GM08714 (cell line): Measurements from ENCODE around the gene TTC36.

Experiments
- H3K4me3 ChIP-seq: fragments of 200-500 bp; sonication (Bioruptor generic); 2 replicates; pipeline ENCODE4 v1.5.1; 2014; ENCODE audit warnings: mild to moderate bottlenecking, low read length, inconsistent platforms
- ZNF274 ChIP-seq: IDR thresholded peaks from 2 replicates; pipeline ENCODE4 v1.6.1; 2012; ENCODE audit warnings: mild to moderate bottlenecking, low read depth, low read length

The TTC36 gene

DNA sequence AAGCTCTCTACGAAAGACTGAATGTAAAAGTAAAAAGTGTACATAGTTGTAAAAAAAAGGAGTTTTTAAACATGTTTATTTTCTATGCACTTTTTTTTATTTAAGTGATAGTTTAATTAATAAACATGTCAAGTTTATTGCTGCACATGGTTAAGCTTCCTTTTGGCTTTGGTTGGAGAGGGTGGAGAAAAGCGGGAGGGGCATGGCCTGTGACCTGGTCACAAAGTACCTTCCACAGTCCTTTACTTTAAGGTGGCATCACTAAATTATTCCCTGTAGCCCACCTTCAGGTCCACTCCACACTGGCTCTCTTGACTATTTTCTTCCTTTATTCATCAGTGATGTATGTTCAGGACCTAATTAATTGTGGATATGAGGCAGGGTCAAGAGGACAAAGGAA lies 586 bp upstream of the TTC36 start:
- no peak overlapping the region for H3K4me3 ChIP-seq
- TF ChIP-seq ZNF274 = no peak

- TF ChIP-seq ZNF274 = no peak
Observed at GRCh38 chr11:118528511-118528910, 1.2 kb downstream of the TTC36 start.

GRCh38 chr11:118529584-118530175 lies 2.4 kb downstream of the TTC36 start:
- no peak for TF ChIP-seq ZNF274
- H3K4me3 ChIP-seq = peak overlapping the region; percentile 73; the same call in 1 of the 2 replicates

More at GRCh38 chr11:118528511-118528910, 1.2 kb downstream of the TTC36 start:
- no peak overlapping the region for H3K4me3 ChIP-seq

GRCh38 chr11:118530180-118530682 lies 3.0 kb downstream of the TTC36 start:
- TF ChIP-seq ZNF274 = no peak
- peak overlapping the region; percentile 73 for H3K4me3 ChIP-seq

DNA sequence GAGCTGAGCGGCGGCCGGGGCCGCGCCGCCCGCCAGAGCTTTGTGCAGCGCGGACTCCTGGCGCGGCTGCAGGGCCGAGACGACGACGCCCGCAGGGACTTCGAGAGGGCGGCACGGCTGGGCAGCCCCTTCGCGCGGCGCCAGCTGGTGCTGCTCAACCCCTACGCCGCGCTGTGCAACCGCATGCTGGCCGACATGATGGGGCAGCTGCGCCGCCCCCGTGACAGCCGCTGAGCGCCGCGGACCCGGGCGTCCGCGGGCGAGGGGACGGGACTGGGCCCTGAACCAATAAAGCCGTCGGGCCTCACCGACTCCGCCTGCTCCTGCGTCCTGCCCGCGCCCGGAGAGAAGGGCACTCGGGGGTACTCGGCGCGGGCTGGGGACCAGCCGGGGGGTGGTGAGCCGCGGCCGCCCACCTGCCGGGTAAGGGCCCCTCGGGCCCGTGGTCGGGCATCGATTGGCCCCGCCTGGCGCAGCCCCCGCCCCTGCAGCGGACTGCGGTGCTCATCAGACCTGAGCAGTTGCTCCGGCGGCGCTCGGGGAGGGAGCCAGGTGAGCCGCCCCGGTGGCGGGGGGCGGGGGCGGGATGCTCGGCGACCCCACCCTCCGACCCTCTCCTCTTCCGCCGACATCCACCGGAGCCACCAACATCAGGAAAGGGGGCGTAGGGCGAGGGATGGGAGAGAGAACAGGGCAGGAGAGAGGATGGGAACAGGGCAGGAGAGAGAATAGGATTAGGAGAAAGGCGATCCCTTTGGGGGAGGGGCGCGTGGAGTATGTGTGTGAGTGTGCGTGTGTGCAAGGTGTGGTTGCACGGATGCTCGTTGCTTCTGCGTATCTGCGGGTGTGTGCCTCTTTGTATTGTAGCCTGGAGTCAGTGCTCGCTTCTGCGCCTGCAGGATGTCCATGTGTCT lies 3.7 kb downstream of the TTC36 start, which contains the start of gene TMEM25:
TMEM25 (plus strand) TSS at position 510 of the 914 bp plus-strand sequence. CDS start 610 bp downstream, outside the sequence.
- no peak for TF ChIP-seq ZNF274
- H3K4me3 ChIP-seq = peak within 1 kb of the TSS; percentile 73

DNA sequence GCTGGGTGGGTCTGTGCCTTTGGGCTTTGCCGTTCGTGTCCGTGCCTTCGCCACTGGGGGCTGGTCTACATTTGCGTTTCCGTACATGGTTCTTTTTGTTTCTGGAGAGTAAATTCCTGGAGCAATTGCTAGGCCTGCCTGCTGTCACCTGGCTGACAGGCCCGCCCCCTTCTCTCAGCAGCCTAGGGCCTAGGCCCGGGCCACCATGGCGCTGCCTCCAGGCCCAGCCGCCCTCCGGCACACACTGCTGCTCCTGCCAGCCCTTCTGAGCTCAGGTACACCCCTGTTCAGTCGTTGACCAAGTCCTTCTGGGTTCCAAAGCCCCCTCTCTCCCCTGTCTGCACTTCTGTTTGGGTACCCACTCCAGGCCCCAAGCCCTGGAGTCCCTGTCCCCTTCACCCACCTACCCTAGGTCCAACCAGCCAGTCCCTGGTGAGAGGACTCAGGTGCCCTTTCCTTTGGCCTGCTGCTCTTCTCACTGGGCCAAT lies 4.4 kb downstream of the TTC36 start:
- H3K4me3 ChIP-seq = peak overlapping the region; percentile 73
- no peak for TF ChIP-seq ZNF274

DNA sequence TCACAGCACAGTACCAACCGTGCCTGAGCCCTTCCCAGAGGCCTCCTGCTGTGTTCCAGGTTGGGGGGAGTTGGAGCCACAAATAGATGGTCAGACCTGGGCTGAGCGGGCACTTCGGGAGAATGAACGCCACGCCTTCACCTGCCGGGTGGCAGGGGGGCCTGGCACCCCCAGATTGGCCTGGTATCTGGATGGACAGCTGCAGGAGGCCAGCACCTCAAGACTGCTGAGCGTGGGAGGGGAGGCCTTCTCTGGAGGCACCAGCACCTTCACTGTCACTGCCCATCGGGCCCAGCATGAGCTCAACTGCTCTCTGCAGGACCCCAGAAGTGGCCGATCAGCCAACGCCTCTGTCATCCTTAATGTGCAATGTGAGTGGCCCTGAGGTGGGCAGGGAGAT lies 4.8 kb downstream of the TTC36 start:
- no peak overlapping the region for H3K4me3 ChIP-seq
- TF ChIP-seq ZNF274 = no peak

DNA sequence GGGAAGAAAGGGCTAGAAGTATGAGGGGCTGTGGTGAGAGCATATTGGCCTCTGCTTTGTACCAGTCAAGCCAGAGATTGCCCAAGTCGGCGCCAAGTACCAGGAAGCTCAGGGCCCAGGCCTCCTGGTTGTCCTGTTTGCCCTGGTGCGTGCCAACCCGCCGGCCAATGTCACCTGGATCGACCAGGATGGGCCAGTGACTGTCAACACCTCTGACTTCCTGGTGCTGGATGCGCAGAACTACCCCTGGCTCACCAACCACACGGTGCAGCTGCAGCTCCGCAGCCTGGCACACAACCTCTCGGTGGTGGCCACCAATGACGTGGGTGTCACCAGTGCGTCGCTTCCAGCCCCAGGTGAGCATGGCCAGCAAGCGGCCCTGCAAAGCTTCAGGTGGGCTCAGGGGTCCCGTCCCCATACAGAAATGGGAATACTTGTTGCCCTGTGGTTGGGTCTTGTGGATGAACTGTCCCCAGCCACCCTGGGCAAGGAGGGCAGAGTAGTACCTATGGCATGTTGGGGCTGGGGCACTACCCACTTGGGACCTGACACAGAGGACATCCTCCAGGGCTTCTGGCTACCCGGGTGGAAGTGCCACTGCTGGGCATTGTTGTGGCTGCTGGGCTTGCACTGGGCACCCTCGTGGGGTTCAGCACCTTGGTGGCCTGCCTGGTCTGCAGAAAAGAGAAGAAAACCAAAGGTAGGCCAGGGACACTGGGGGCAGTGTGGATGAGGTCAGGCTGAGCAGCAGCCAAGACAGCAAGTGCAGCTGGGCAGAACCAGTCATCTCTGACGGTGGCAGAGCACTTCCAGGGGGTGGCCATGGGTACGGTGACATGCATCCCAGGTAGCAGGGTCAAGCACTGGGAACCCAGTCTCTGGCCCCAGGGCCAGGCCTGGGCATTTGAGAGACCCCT lies 5.8 kb downstream of the TTC36 start:
- H3K4me3 ChIP-seq = no peak overlapping the region
- no peak for TF ChIP-seq ZNF274

- no peak for TF ChIP-seq ZNF274
- no peak overlapping the region for H3K4me3 ChIP-seq
Observed at GRCh38 chr11:118533769-118534729, 6.8 kb downstream of the TTC36 start.

DNA sequence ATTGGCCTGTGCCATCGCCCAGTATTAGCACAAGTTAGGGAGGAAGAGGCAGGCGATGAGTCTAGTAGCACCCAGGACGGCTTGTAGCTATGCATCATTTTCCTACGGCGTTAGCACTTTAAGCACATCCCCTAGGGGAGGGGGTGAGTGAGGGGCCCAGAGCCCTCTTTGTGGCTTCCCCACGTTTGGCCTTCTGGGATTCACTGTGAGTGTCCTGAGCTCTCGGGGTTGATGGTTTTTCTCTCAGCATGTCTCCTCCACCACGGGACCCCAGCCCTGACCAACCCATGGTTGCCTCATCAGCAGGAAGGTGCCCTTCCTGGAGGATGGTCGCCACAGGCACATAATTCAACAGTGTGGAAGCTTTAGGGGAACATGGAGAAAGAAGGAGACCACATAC lies 8.0 kb downstream of the TTC36 start:
- H3K4me3 ChIP-seq = no peak overlapping the region
- no peak for TF ChIP-seq ZNF274

DNA sequence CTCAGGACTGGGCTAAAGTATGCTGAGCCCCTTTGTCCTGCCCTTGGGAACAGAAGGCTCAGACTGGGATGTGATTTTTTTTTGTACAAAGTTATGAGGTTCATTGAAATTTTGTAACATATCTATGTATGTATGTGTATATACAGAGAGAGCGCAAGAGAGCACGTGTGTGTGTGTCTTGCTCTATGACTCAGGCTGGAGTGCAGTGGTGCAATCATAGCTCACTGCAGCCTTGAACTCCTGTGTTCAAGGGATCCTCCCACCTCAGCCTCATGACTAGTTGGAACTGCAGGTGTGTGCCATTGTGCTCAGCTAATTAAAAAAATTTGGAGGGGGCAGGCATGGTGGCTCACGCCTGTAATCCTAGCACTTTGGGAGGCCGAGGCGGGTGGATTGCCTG lies 9.5 kb downstream of the TTC36 start:
- TF ChIP-seq ZNF274 = no peak
- no peak overlapping the region for H3K4me3 ChIP-seq

DNA sequence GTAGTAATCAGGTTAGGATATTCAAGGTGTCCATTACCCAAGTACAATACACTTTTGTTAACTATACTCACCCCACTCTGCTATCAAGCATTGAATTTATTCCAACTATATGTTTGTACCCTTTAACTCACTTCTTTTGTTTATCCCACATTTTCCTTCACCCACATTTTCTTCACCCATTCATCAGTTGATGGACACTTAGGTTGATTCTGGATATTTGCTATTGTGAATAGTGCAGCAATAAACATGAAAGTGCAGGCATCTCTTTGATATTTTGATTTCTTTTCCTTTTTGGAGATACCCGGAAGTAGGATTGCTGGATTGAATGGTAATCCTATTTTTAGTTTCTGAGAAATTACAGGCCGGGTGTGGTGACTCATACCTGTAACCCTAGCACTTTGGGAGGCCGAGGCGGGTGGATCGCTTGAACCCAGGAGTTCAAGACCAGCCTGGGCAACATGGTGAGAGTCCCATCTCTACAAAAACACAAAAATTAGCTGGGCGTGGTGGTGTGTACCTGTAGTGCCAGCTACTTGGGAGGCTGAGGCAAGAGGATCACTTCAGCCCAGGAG lies 10.2 kb downstream of the TTC36 start:
- TF ChIP-seq ZNF274 = no peak
- H3K4me3 ChIP-seq = no peak overlapping the region
